GM19467 (cell line): ENCODE measurements around the gene AFG1L.
"Not testable (repeated sequence)": the region's sequence is repeated elsewhere in the genome, so short reads cannot be mapped to it uniquely, and the experiment has no call there.

Experiments
- ATAC-seq: cut with Tn5 transposase; IDR thresholded peaks from one replicate; pipeline ENCODE4 v1.9.1; 2021; ENCODE audit warnings: mild to moderate bottlenecking, moderate library complexity; ENCODE audit not compliant: unreplicated experiment

Gene AFG1L

GRCh38 chr6:108407904-108408827 is 113.3 kb downstream of the AFG1L start:
- no peak for ATAC-seq

DNA sequence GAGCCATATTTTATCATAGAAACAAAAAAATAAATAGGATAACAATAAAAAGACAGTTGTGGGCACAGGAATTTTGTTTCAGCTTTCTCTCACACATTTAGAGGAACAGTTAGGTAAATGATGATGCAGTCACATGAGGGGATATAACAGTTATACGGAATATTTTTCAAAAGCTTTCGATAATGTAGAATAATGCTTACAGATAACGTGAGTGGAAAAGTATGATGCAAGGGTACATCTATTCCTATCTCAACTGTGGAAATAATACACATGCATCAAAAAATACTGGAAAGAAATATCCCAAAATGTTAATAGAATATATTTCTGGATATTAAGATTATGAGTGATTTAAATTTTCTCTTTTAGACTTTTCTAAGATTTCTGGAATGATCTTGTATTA is 114.0 kb downstream of the AFG1L start:
- ATAC-seq, result no peak

- not testable (repeated sequence) for ATAC-seq
Observed at GRCh38 chr6:108416047-108416833, 121.4 kb downstream of the AFG1L start.

DNA sequence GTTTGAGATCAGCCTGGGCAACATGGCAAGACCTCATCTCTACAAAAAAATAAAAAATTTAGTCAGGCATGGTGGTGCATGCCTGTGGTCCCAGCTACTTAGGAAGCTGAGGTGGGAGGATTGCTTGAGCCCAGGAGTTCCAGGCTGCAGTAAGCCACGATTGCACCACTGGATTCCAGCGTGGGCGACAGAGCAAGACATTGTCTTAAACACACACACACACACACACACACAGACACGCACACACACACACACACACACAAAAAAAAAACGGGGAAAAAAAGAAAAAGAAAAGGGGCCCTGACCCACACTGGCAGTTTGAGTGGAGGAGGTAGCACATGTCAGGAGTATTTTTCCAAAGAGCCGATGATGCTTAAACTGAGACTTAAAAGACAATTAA is 122.2 kb downstream of the AFG1L start:
- ATAC-seq, result no peak

DNA sequence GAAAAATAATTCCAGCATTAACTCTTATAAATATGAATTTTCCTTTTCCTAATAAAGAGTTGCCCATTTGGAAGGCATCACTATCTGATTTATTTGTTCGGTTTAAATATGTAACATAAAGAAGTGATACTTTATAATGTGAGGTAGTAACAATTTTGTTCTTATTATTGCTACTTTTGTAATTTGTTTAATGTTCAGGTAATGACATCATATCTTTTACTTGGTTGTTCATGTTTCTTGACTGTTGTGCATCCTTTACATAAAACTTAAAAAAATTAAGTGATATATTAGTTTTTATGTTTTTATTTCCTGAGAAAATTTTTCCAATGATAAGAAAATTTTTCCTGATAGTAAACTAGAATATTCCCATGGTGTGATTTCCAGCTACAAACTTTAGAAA is 124.6 kb downstream of the AFG1L start:
- ATAC-seq, result no peak

- no peak for ATAC-seq
Observed at GRCh38 chr6:108419934-108420609, 125.2 kb downstream of the AFG1L start.

DNA sequence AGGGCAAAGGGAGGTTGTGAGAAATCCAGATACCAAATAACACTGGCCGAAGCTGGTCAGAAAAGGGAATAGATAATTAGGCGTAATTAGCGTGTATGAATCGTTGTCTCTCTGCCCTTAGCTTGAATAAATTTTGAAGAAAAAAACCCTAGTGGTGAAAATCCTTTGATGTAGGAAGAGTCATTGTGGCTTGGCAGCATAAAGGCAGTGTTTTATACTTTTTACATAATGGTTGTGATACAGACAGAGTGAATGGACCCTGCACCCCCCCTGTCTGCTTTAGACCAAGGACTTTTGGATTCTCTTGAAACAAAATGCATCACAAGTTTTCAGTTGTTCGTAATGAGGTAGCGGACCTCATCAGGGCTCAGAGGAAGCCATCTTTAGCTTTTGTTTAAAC is 126.5 kb downstream of the AFG1L start:
- no peak for ATAC-seq

GRCh38 chr6:108423982-108424705 is 129.3 kb downstream of the AFG1L start:
- no peak for ATAC-seq

DNA sequence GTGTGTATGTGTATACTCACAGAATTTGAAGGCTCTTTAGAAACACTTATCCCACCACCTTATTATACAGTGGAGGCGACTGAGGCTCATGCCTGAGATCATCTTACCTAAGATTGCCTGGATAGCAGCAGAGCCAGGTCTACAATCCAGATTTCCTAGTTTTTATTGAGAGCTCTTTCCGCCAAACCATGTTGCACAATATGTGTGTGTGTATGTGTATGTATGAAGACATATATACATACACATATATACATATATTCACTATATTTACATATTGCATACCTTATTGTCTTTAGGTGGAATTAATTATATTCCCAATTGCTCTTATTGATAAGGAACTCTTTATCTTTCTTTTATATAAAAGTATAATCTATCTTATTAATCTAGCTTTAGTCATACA is 130.6 kb downstream of the AFG1L start:
- no peak for ATAC-seq

GRCh38 chr6:108432143-108432542 is 137.3 kb downstream of the AFG1L start:
- ATAC-seq, result no peak

- no peak for ATAC-seq
Observed at GRCh38 chr6:108432792-108433191, 137.9 kb downstream of the AFG1L start.

- ATAC-seq, result no peak
Observed at GRCh38 chr6:108434222-108434621, 139.4 kb downstream of the AFG1L start.

DNA sequence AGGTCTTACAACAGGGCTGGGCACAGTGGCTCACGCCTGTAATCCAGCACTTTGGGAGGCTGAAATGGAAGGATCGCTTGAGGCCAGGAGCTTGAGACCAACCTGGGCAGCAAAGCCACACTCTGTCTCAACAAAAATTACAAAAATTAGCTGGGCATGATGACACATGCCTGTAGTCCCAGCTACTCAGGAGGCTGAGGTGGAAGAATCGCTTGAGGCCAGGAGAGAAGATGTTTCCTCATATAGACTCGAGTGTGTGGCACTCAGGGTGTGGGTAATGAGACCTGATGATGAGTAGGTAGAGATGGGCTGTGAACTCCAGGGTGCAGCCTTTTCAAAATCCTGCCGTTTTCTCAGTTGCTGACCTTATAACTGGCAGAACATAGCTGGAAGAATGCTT is 140.5 kb downstream of the AFG1L start:
- no peak for ATAC-seq

DNA sequence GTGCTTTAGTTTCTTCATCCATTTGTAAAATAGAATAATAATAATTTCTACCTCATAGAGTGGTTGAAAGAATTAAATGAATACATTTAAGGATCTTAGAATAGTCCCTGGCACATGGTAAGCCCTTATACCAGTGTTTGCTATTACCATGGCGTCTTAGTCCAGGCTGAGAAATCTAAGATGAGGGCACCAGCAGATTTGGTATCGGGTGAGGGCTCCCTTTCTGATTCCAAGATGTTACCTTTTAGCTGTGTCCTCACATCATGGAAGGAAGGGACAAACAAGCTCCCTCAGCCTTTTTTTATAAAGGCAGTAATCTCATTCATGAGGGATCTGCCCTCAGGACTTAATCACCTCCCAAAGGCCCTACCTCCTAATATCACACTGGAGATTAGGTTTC is 141.9 kb downstream of the AFG1L start:
- ATAC-seq, result no peak

DNA sequence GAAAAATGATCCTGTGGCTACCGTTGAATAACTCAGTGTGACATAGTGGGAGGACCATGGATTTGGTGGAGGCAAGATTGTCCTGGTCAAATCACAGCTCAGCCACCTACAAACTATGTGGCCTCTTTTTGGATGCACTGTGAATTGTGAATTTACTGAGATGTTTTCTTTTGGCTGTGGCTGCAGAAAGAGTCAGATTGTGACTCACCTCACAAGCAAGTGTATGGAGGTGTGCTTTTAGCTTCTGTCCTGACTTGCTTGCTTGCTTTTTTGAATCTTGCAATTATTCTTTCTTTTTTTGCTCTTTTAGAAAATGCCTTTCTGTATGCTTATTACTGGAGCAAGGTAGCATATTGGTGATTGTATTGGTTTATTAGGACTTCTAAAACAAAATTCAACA is 143.0 kb downstream of the AFG1L start:
- no peak for ATAC-seq

GRCh38 chr6:108438918-108439317 is 144.1 kb downstream of the AFG1L start:
- ATAC-seq, result no peak

- no peak for ATAC-seq
Observed at GRCh38 chr6:108441141-108441540, 146.3 kb downstream of the AFG1L start.

GRCh38 chr6:108442770-108443520 is 148.1 kb downstream of the AFG1L start:
- no peak for ATAC-seq

DNA sequence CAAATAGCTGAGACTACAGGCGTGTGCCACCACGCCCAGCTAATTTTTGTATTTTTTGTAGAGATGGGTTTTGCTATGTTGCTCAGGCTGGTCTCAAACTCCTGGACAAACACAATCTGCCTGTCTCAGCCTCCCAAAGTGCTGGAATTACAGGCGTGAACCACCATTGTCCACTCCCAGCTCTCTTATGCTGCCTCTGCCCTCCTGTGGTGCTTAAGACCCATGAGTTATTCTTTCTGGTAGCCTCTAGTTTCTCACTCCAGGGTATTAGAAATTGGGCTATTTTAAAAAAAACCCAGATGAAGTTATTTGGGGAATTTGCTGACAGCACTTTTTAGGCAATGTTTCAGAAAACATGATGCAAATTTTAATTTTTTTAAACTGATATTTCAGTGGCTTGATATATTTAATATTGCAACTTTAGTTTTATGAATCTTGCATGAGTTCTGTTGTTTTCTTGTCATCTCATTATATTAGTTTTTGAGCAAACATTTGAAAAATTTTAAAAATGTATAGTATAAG is 151.8 kb downstream of the AFG1L start:
- no peak for ATAC-seq

DNA sequence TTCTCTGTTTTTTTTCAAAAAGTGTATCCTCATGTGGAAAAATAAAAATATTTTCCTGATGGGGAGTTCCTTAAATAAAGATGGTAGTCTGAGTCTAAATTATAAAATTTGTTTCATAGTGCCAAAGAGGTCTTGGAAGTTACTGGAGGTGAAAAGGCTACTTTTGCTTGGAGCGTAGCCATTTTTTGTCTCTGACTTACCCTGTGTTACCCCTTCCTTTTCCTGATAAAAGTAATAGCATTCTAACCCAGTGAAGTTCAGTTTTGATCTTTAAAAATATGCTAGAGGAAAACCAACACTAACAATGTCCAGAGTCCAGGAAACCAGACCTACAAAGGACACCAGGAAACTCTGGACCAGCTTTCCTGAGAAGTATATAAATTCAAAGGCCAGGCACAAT is 153.6 kb downstream of the AFG1L start:
- no peak for ATAC-seq
